Spleen (tissue), 11 donors: ENCODE measurements around the gene GPR107. TPM values are rescaled to one million over a fixed set of nuclear protein-coding genes. Genes with fewer than 3 reads are reported as not detected.

Experiments
- DNase-seq: peaks from one replicate; pipeline ENCODE4 v3.0.0-alpha.2; 2020
- H3K27ac ChIP-seq, 8 donors: fragments of 200-600 bp; sonication (generic) in 7 of 8; 1 replicate in 4 of 8; 2 replicates in 4 of 8; pipeline versions ENCODE4 v1.5.0 to v1.8.0; 2016 to 2021; ENCODE audit warnings: inconsistent platforms in 4 of 8, mild to moderate bottlenecking in 4 of 8, moderate library complexity in 1 of 8
- H3K27me3 ChIP-seq, 7 donors: fragments of 200-600 bp; sonication (generic) in 6 of 7; replicated peaks in 1 of 7; 1 replicate in 4 of 7; 2 replicates in 3 of 7; pipeline versions ENCODE4 v1.5.0 to v1.8.0; 2016 to 2021; ENCODE audit warnings: inconsistent platforms in 3 of 7, mild to moderate bottlenecking in 1 of 7
- H3K36me3 ChIP-seq, 6 donors: fragments of 200-600 bp; sonication (generic) in 5 of 6; 1 replicate in 4 of 6; 2 replicates in 2 of 6; pipeline versions ENCODE4 v1.5.0 to v1.8.0; 2016 to 2021; ENCODE audit warnings: inconsistent platforms in 2 of 6
- H3K4me1 ChIP-seq, 6 donors: fragments of 200-600 bp; sonication (generic) in 5 of 6; 1 replicate in 3 of 6; 2 replicates in 3 of 6; pipeline versions ENCODE4 v1.5.0 to v1.8.0; 2016 to 2021; ENCODE audit warnings: inconsistent platforms in 3 of 6
- H3K4me3 ChIP-seq, 8 donors: fragments of 200-600 bp; sonication (generic) in 7 of 8; 1 replicate in 4 of 8; 2 replicates in 4 of 8; pipeline versions ENCODE4 v1.5.0 to v1.8.0; 2016 to 2021; ENCODE audit warnings: inconsistent platforms in 4 of 8, mild to moderate bottlenecking in 4 of 8, moderate library complexity in 2 of 8
- H3K9me3 ChIP-seq, 8 donors: fragments of 200-600 bp; sonication (generic) in 7 of 8; 1 replicate in 4 of 8; 2 replicates in 4 of 8; pipeline versions ENCODE4 v1.5.0 to v1.8.0; 2016 to 2021; ENCODE audit warnings: inconsistent platforms in 4 of 8
- POLR2A ChIP-seq, 3 donors: fragments of 450-650 bp; IDR thresholded peaks; one replicate each; pipeline ENCODE4 v1.5.1; 2017; ENCODE audit warnings: antibody characterized with exemption in 3 of 3, mild to moderate bottlenecking in 1 of 3
- POLR2AphosphoS5 ChIP-seq, 3 donors: sonication (generic); formaldehyde crosslinking; IDR thresholded peaks; one replicate each; pipeline ENCODE4 v1.5.1; 2017; ENCODE audit warnings: antibody characterized with exemption in 3 of 3
- WGBS, 5 donors: extraction: QIAGEN DNeasy Blood & Tissue Kit in 3 of 5; methylation state at CpG; one replicate each; pipeline versions ENCODE4 v1.1.5 to v1.1.7; 2013 to 2018; 5-methylcytosine and 5-hydroxymethylcytosine counted together
- intact Hi-C: fragments of 100-400 bp; cut with DNase I; formaldehyde crosslinking; loops from one replicate; pipeline ENCODE4 v1.15.0; 2023; ENCODE audit warnings: low total_unique reads
- polyA plus RNA-seq, 3 donors: library from polyadenylated mRNA; stranded (reverse); fragments of 200-250 nt; gene quantifications; one replicate each; pipeline ENCODE4 v1.2.1, GENCODE V29; 2013
- total RNA-seq, 7 donors: library from RNA; depleted of rRNA in 3 of 7; stranded (reverse); fragments of >200 nt in 3 of 7; fragmentation: NEBNext Ultra II Directional in 4 of 7; extraction: Animal tissue kit (Norgen Biotek cat#: 25700) in 4 of 7; gene quantifications; one replicate each; pipeline versions ENCODE4 v1.1.0 to v1.2.1, GENCODE V29; 2016 to 2021
- TF ChIP-seq, protein P1 (sequence below), 11 experiments: fragments of 200-600 bp in 7 of 11; fragments of 450-650 bp in 4 of 11; sonication (generic) in 4 of 11; IDR thresholded peaks in 8 of 11; conservative IDR thresholded peaks in 3 of 11; 1 replicate in 7 of 11; 2 replicates in 4 of 11; pipeline versions ENCODE4 v1.4.0 to v1.8.0; 2016 to 2021; ENCODE audit warnings: antibody characterized with exemption in 11 of 11, inconsistent platforms in 4 of 11, mild to moderate bottlenecking in 1 of 11
- donor health status: healthy with polysubstance abuse.
- donor health status: DM: no; HTN: no; CAD: no; lungs with moderate emphysema.
- donor health status: DM: no; HTN: no; CAD: no.
- donor health status: Bipolar disorder and iron deficiency.
- donor health status: healthy.
- donor health status: DM: no; HTN: no; CAD: no.
- donor health status: DM: yes; HTN: yes; CAD: no.

The GPR107 gene
- total and polyA plus RNA-seq, 10 donors = 3.9 to 42.8 (median 28.3) TPM

DNA sequence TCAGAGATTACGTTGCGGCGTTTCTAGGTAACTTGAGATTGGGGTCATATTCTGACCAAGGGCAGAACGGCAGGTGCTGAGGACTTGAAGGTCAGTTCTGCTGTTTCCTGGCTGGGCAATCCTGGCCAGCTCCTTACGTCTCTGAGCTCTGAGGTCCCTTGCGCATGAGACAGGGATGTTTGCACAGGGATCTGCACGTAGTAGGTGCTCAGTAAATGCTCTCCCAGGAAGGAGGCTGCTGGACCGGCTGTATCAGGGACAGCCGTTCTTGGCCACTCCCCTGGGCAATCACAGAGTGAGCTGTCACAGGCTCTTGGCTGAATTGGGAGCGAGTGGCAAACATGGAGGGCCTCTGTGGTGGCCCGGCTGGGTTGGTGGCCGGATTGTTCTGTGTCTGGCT lies 126.8 kb downstream of the GPR107 start:
- Histone ChIP-seq H3K27ac (no peak overlapping the region), H3K4me3 (no peak overlapping the region), H3K36me3 (no peaks in the 10 kb centered on the region), H3K4me1 (peaks cover 0 to 10% (median 0%) of the 10 kb centered on the region in 6 donors), H3K27me3 (peaks cover 0 to 12% (median 0%) of the 10 kb centered on the region in 7 donors), H3K9me3 (no peaks in the 10 kb centered on the region)
- TF ChIP-seq POLR2AphosphoS5 (IDR thresholded peaks at IDR 0.05) (no peak), POLR2A (IDR thresholded peaks at IDR 0.05) (no peak)
- TF ChIP-seq, protein P1, sequence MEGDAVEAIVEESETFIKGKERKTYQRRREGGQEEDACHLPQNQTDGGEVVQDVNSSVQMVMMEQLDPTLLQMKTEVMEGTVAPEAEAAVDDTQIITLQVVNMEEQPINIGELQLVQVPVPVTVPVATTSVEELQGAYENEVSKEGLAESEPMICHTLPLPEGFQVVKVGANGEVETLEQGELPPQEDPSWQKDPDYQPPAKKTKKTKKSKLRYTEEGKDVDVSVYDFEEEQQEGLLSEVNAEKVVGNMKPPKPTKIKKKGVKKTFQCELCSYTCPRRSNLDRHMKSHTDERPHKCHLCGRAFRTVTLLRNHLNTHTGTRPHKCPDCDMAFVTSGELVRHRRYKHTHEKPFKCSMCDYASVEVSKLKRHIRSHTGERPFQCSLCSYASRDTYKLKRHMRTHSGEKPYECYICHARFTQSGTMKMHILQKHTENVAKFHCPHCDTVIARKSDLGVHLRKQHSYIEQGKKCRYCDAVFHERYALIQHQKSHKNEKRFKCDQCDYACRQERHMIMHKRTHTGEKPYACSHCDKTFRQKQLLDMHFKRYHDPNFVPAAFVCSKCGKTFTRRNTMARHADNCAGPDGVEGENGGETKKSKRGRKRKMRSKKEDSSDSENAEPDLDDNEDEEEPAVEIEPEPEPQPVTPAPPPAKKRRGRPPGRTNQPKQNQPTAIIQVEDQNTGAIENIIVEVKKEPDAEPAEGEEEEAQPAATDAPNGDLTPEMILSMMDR (IDR thresholded peaks at IDR 0.05 in 8 of 11, conservative IDR thresholded peaks at IDR 0.05 in 3 of 11) = no peak
- WGBS, 5 donors = 84 to 92% (median 89%) methylated on average over 12 of the region's 12 CpGs
- intact Hi-C loops = no loop called here
- no peak for DNase-seq

DNA sequence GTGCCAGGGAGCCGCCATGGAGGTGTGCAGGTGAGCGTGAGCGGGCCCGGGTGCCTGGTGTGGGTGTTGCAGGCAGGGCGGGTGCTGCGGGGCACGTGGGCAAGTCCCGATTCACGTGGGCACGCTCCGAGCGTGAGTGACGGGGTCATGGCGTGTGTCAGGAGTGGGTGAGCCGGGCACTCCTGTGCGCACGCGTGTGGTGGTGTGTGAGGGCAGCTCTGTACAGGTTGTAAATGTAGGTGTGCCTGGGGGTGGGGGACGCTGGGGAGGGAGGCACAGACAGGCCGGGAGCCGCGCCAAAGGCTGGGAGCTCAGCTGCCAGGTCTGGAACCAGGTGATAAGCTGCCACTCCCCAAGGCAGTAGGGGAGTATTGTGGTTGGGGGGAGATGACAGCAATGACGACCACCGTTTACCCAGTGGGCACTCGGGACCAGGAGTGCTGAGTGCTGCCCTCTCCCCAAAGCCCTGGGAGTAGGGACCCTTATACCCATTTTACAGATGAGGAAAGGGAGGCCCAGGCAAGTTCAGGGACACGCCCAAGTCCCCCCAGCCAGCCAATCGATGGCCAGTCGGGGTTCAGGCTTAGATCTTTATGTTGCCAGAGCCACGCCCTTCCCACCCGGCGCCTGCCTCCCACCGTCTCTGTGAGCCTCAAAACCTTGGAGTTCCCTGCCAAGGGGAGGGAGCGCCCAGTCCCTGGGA lies 128.1 kb downstream of the GPR107 start:
- TF ChIP-seq, protein P1 (IDR thresholded peaks at IDR 0.05 in 8 of 11, conservative IDR thresholded peaks at IDR 0.05 in 3 of 11) = no peak
- TF ChIP-seq POLR2AphosphoS5 (IDR thresholded peaks at IDR 0.05) (no peak), POLR2A (IDR thresholded peaks at IDR 0.05) (no peak)
- intact Hi-C loops = no loop called here
- Histone ChIP-seq H3K27me3 (peaks cover 0 to 22% (median 0%) of the 10 kb centered on the region in 7 donors), H3K4me3 (no peak overlapping the region), H3K9me3 (no peaks in the 10 kb centered on the region), H3K27ac (no peak overlapping the region), H3K36me3 (no peaks in the 10 kb centered on the region), H3K4me1 (peaks cover 0 to 10% (median 0%) of the 10 kb centered on the region in 6 donors)
- no peak for DNase-seq
- WGBS, 5 donors = 89 to 93% (median 92%) methylated on average over 28 to 33 of the region's 33 CpGs

DNA sequence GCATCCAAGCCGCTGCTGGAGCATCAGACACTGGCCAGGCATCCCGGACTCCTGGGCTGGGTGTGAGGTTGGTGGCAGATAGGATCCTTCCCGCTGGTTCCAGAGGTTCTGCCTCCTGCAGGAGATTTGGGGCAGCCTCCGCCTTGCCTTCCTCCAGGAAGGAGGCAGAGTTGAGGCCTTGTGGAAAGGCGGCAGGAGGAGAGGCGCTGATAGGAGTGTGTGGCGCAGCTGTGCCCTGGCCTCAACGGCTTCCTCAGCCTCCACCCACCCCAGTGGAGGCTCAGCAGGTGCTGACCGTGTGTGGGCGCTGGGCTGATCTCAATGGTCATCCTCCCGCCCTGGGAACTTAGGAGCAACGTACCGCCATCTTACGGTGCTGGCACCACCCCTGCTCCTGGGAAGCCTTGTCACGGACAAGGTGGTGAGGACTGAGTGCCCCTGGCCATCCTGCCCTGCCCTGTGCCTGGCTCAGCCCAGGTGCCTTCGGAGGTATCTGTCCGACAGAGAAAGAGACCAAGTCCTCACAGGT lies 128.7 kb downstream of the GPR107 start:
- H3K4me1 ChIP-seq = peaks cover 0 to 10% (median 0%) of the 10 kb centered on the region in 6 donors
- no peak for DNase-seq
- no peak overlapping the region for H3K4me3 ChIP-seq
- WGBS, 5 donors = 85 to 92% (median 90%) methylated on average over 8 to 17 of the region's 17 CpGs
- H3K9me3 ChIP-seq = no peaks in the 10 kb centered on the region
- peaks cover 0 to 26% (median 0%) of the 10 kb centered on the region in 7 donors for H3K27me3 ChIP-seq
- intact Hi-C loops = no loop called here
- H3K36me3 ChIP-seq = no peaks in the 10 kb centered on the region
- no peak for TF ChIP-seq POLR2A (IDR thresholded peaks at IDR 0.05)
- TF ChIP-seq, protein P1 (IDR thresholded peaks at IDR 0.05 in 8 of 11, conservative IDR thresholded peaks at IDR 0.05 in 3 of 11) = no peak
- no peak overlapping the region for H3K27ac ChIP-seq

DNA sequence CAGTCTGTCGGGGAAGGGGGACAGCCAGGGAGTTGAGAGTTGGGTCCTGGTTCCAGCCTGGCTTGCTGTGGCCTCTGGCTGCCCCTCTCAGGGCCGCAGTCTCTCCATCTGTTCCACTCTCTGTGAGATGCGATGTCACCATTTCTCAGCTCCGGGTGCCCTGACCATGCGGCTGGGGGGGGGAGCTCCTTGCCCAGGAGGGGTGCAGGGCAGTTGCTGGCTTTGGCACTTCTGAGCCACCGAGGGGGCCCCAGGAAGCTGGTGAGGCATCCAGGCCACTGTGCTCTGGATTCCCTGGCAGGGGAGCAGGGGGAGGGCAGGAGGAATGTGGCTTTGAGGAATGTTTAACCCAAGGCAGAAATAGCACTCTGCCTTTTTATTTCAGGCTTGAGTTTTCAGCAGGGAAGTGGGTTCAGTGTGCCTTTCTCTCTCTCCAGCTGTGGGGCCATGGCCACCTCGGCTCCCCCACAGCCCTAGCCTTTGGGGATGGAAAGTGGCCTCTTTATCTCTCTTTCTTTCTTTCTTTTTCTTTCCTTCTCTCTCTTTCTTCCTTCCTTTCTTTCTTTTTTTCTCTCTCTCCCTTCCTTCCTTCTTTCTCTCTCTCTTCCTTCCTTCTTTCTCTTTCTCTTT lies 129.5 kb downstream of the GPR107 start:
- intact Hi-C loops = no loop called here
- Histone ChIP-seq H3K27me3 (peaks cover 0 to 32% (median 0%) of the 10 kb centered on the region in 7 donors), H3K36me3 (no peaks in the 10 kb centered on the region), H3K9me3 (no peaks in the 10 kb centered on the region), H3K4me1 (peaks cover 0 to 10% (median 0%) of the 10 kb centered on the region in 6 donors), H3K4me3 (no peak overlapping the region), H3K27ac (peak overlapping the region in 1 of 8 donors; percentile 3)
- 38 to 69% (median 50%) methylated on average over 4 to 7 of the region's 7 CpGs for WGBS, 5 donors
- DNase-seq = no peak
- TF ChIP-seq POLR2A (IDR thresholded peaks at IDR 0.05) (no peak), POLR2AphosphoS5 (IDR thresholded peaks at IDR 0.05) (no peak)
- TF ChIP-seq, protein P1 (IDR thresholded peaks at IDR 0.05 in 8 of 11, conservative IDR thresholded peaks at IDR 0.05 in 3 of 11) = no peak
